Chondrocyte (in vitro differentiated cells): ENCODE measurements around the gene ITGB1BP2. TPM values are rescaled to one million over a fixed set of nuclear protein-coding genes. Genes with fewer than 3 reads are reported as not detected.
A peak's percentile ranks its signal among the peaks of the same experiment; 100 is the strongest.
"Not testable (repeated sequence)": the region's sequence is repeated elsewhere in the genome, so short reads cannot be mapped to it uniquely, and the experiment has no call there.

Experiments used
- DNase-seq: peaks from one replicate; pipeline ENCODE4 v3.0.0; 2021; ENCODE audit warnings: mixed read lengths, low spot score
- H3K27ac Mint-ChIP-seq: one replicate; pipeline ENCODE4 v1.8.0; 2021; ENCODE audit warnings: mild to moderate bottlenecking, moderate library complexity, mixed read lengths; ENCODE audit not compliant: unreplicated experiment
- H3K27me3 Mint-ChIP-seq: 2 replicates; pipeline ENCODE4 v1.8.0; 2021; ENCODE audit warnings: low read depth, mixed read lengths
- H3K36me3 Mint-ChIP-seq: 2 replicates; pipeline ENCODE4 v1.8.0; 2021; ENCODE audit warnings: low read depth, mixed read lengths
- H3K4me1 Mint-ChIP-seq: 2 replicates; pipeline ENCODE4 v1.8.0; 2021; ENCODE audit warnings: low read depth, mild to moderate bottlenecking, mixed read lengths
- H3K4me3 Mint-ChIP-seq: one replicate; pipeline ENCODE4 v1.8.0; 2021; ENCODE audit warnings: mild to moderate bottlenecking, moderate library complexity, mixed read lengths; ENCODE audit not compliant: unreplicated experiment
- H3K9me3 Mint-ChIP-seq: 2 replicates; pipeline ENCODE4 v1.8.0; 2021; ENCODE audit warnings: low read depth, mixed read lengths
- CTCF ChIP-seq: fragments of 200-600 bp; sonication (generic); IDR thresholded peaks from 2 replicates; pipeline ENCODE4 v1.5.0; 2021; ENCODE audit warnings: antibody characterized with exemption, mild to moderate bottlenecking, moderate library complexity
- total RNA-seq: library from RNA; stranded (reverse); gene quantifications from 3 replicates; pipeline ENCODE4 v1.2.1, GENCODE V29; 2021

ITGB1BP2 gene
- total RNA-seq, 1 donor from 2014 or later, result 2.5 TPM

- H3K4me3 Mint-ChIP-seq, result no peak overlapping the region
- TF ChIP-seq CTCF, result no peak
- H3K36me3 Mint-ChIP-seq, result peaks cover 30% of the 10 kb centered on the region
- DNase-seq, result no peak
- peak overlapping the region; percentile 78 for H3K27ac Mint-ChIP-seq
- peaks cover 6% of the 10 kb centered on the region for H3K9me3 Mint-ChIP-seq
- no peaks in the 10 kb centered on the region for H3K27me3 Mint-ChIP-seq
- H3K4me1 Mint-ChIP-seq, result peaks cover 37% of the 10 kb centered on the region
Observed at GRCh38 chrX:71292669-71293365, 8.7 kb upstream of the ITGB1BP2 start.

GRCh38 chrX:71296806-71297205, 4.7 kb upstream of the ITGB1BP2 start:
- H3K4me3 Mint-ChIP-seq, result no peak overlapping the region
- H3K4me1 Mint-ChIP-seq, result peaks cover 29% of the 10 kb centered on the region
- no peak for DNase-seq
- TF ChIP-seq CTCF, result no peak
- H3K27me3 Mint-ChIP-seq, result no peaks in the 10 kb centered on the region
- peaks cover 48% of the 10 kb centered on the region for H3K36me3 Mint-ChIP-seq
- peak overlapping the region; percentile 66 for H3K27ac Mint-ChIP-seq
- peaks cover 6% of the 10 kb centered on the region for H3K9me3 Mint-ChIP-seq

- peaks cover 46% of the 10 kb centered on the region for H3K36me3 Mint-ChIP-seq
Observed at GRCh38 chrX:71298119-71298518, 3.4 kb upstream of the ITGB1BP2 start.

GRCh38 chrX:71300064-71300463, 1.5 kb upstream of the ITGB1BP2 start:
- not testable (repeated sequence) for H3K4me3 Mint-ChIP-seq, H3K27me3 Mint-ChIP-seq, H3K9me3 Mint-ChIP-seq, DNase-seq
- peaks cover 16% of the 10 kb centered on the region for H3K4me1 Mint-ChIP-seq
- H3K27ac Mint-ChIP-seq, result peak overlapping the region; percentile 3
- H3K36me3 Mint-ChIP-seq, result peaks cover 43% of the 10 kb centered on the region

More at GRCh38 chrX:71298119-71298518, 3.4 kb upstream of the ITGB1BP2 start:
- no peak overlapping the region for H3K4me3 Mint-ChIP-seq
- peaks cover 6% of the 10 kb centered on the region for H3K9me3 Mint-ChIP-seq
- DNase-seq, result no peak
- no peak overlapping the region for H3K27ac Mint-ChIP-seq
- no peak for TF ChIP-seq CTCF
- H3K4me1 Mint-ChIP-seq, result peaks cover 17% of the 10 kb centered on the region
- H3K27me3 Mint-ChIP-seq, result no peaks in the 10 kb centered on the region

GRCh38 chrX:71300495-71300894, 1.1 kb upstream of the ITGB1BP2 start:
- H3K36me3 Mint-ChIP-seq, result peaks cover 43% of the 10 kb centered on the region
- H3K4me1 Mint-ChIP-seq, result peaks cover 16% of the 10 kb centered on the region
- H3K27me3 Mint-ChIP-seq, DNase-seq, H3K9me3 Mint-ChIP-seq, H3K4me3 Mint-ChIP-seq: not testable (repeated sequence)
- H3K27ac Mint-ChIP-seq, result peak overlapping the region; percentile 45

GRCh38 chrX:71302461-71303213, 1.1 kb downstream of the ITGB1BP2 start:
- Mint-ChIP-seq H3K4me1 (peaks cover 16% of the 10 kb centered on the region), H3K4me3 (no peak overlapping the region), H3K36me3 (peaks cover 32% of the 10 kb centered on the region), H3K9me3 (peaks cover under 1% of the 10 kb centered on the region), H3K27ac (no peak overlapping the region), H3K27me3 (no peaks in the 10 kb centered on the region)
- no peak for TF ChIP-seq CTCF
- no peak for DNase-seq
